Stomach smooth muscle (tissue), 2 donors: ENCODE results near the gene ANKRD7.

Experiments used
- H3K27ac ChIP-seq: one replicate; pipeline ENCODE4 v1.7.0; 2013; ENCODE audit warnings: mild to moderate bottlenecking, low read length, inconsistent platforms
- H3K27me3 ChIP-seq, 2 donors: one replicate each; pipeline ENCODE4 v1.7.0; 2013; ENCODE audit warnings: low read length in 2 of 2; ENCODE audit not compliant: insufficient read depth in 2 of 2, control insufficient read depth in 1 of 2
- H3K36me3 ChIP-seq, 2 donors: one replicate each; pipeline ENCODE4 v1.7.0; 2013; ENCODE audit warnings: low read length in 2 of 2; ENCODE audit not compliant: control insufficient read depth in 2 of 2, insufficient read depth in 2 of 2
- H3K4me1 ChIP-seq: one replicate; pipeline ENCODE4 v1.7.0; 2013; ENCODE audit warnings: low read length; ENCODE audit not compliant: control insufficient read depth, insufficient read depth
- H3K4me3 ChIP-seq, 2 donors: one replicate each; pipeline ENCODE4 v1.7.0; 2013; ENCODE audit warnings: low read length in 2 of 2
- H3K9ac ChIP-seq, 2 donors: one replicate each; pipeline ENCODE4 v1.7.0; 2013; ENCODE audit warnings: low read length in 2 of 2, mild to moderate bottlenecking in 1 of 2
- H3K9me3 ChIP-seq, 2 donors: one replicate each; pipeline ENCODE4 v1.7.0; 2013; ENCODE audit warnings: low read length in 2 of 2; ENCODE audit not compliant: control insufficient read depth in 2 of 2
- donor health status: healthy.
- donor health status: Pancreatic carcinoma.

The ANKRD7 gene, protein sequence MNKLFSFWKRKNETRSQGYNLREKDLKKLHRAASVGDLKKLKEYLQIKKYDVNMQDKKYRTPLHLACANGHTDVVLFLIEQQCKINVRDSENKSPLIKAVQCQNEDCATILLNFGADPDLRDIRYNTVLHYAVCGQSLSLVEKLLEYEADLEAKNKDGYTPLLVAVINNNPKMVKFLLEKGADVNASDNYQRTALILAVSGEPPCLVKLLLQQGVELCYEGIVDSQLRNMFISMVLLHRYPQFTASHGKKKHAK

DNA sequence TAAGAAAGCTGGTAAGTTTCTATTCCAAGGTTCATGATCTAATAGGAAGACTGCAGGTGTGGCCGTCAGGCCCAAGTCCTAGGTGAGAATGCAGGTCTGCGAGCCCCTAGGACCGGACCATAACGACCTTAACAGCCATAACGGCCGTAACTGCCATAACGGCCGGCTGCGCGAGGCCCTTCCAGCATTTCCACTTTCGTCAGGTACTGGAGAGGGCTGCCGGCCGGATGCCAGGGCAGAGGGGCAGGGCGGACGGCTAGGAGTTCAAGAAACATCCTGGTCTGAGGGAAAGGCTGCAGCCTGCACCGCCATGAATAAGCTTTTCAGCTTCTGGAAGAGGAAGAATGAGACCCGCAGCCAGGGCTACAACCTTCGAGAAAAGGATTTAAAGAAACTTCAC lies at the start of gene ANKRD7:
Gene ANKRD7 (plus strand): TSS at position 184 of the 400 bp plus-strand sequence. CDS start 127 bp downstream, at position 311.
- no peaks in the 10 kb centered on the region for H3K36me3 ChIP-seq
- no peak within 1 kb of the TSS for H3K9ac ChIP-seq
- H3K9me3 ChIP-seq, result no peaks in the 10 kb centered on the region
- H3K27ac ChIP-seq, result no peak within 1 kb of the TSS
- H3K4me3 ChIP-seq, result no peak within 1 kb of the TSS
- H3K27me3 ChIP-seq, result no peaks in the 10 kb centered on the region
- no peaks in the 10 kb centered on the region for H3K4me1 ChIP-seq

DNA sequence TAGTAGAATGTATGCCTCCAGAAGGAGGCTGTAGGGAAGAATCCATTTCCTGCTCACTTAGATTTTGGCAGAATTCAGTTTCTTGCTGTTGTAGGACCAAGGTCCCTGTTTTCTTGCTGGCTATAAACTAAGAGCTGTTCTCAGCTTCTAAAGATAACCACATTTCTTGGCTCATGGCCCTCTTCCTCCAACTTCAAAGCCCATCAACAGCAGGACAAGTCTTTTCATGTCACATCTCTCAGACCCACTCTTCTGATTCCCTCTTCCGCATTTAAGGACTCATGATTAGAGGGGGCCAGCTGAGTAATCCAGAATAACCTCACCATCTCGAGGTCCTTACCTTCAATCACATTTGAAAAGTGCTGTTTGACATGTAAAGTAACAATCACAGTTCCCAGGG lies 48.8 kb upstream of the ANKRD7 start:
- H3K4me1 ChIP-seq, result no peaks in the 10 kb centered on the region
- no peaks in the 10 kb centered on the region for H3K9me3 ChIP-seq
- H3K36me3 ChIP-seq, result no peaks in the 10 kb centered on the region
- no peak overlapping the region for H3K27ac ChIP-seq
- H3K9ac ChIP-seq, result no peak overlapping the region
- no peaks in the 10 kb centered on the region for H3K27me3 ChIP-seq
- H3K4me3 ChIP-seq, result no peak overlapping the region

- no peak overlapping the region for H3K27ac ChIP-seq
- peaks cover 5% of the 10 kb centered on the region for H3K4me1 ChIP-seq
- no peaks in the 10 kb centered on the region for H3K27me3 ChIP-seq
- no peaks in the 10 kb centered on the region for H3K9me3 ChIP-seq
- no peak overlapping the region for H3K9ac ChIP-seq
- no peaks in the 10 kb centered on the region for H3K36me3 ChIP-seq
- no peak overlapping the region for H3K4me3 ChIP-seq
Observed at GRCh38 chr7:118179191-118179590, 45.3 kb upstream of the ANKRD7 start.

DNA sequence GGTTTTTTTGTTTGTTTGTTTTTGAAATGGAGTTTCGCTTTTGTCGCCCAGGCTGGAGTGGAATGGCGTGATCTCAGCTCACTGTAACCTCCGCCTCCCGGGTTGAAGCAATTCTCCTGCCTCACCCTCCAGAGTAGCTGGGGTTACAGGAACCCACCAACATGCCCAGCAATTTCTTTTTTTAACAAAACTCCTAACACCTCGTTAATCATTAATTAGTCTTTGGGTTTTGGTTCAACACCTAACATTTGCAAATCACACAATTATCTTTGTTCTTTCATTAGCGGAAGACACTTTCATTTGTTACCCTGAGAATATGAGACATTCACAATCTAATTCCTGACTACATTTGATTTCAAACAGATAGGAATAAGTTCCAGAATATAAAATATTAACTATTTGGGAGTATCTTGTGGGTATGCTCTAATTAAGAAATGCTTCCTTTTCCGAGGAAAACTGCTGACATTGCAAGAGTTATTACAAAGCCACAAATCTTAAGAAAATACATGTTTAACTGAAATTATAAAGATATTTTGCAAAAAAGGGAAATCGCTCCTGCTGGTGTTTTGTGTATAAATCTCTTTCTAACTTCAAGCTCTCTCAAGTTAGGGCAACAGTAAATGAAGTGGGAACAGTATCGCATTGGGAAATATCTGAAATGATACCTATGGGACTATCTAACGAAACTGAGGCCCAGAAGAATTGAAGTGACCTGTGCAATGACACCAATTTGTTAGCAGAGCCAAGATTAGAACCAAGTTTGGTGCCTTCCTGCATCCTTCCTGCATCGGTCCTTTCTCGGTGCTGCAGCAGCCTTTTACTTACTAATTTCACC lies 41.7 kb upstream of the ANKRD7 start:
- Histone ChIP-seq H3K9ac (peak overlapping the region; percentile 92 to 99), H3K27me3 (no peaks in the 10 kb centered on the region), H3K36me3 (peaks cover 0 to 2% of the 10 kb centered on the region in 2 donors), H3K4me3 (peak overlapping the region; percentile 90 to 94), H3K9me3 (no peaks in the 10 kb centered on the region), H3K27ac (peak overlapping the region; percentile 94), H3K4me1 (peaks cover 10% of the 10 kb centered on the region)

DNA sequence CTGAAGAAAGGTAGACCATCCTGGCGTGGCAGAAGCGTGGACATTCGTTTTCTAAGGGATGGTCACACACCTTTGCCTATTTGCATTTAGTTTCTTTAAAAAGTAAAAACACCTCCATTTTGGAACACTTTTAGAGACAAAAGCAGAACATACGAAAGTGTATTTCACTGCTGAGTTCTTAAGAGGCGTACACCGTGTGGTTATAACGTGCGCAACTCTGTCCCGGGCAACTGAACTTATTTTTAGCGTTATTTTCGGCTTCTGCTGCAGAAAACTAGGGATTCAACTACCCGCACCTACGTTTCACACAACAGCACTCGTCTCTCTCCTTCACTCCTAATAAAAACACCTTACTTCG lies 41.1 kb upstream of the ANKRD7 start:
- H3K36me3 ChIP-seq, result peaks cover 1 to 2% of the 10 kb centered on the region in 2 donors

GRCh38 chr7:118183786-118184564 lies 40.5 kb upstream of the ANKRD7 start, which contains the start of gene LSM8:
Gene LSM8 (plus strand): TSS chr7:118184164. CDS start chr7:118184224, 60 bp downstream.
- Histone ChIP-seq H3K9ac (peak within 1 kb of the TSS; percentile 92 to 99), H3K27me3 (no peaks in the 10 kb centered on the region), H3K9me3 (no peaks in the 10 kb centered on the region), H3K4me3 (peak within 1 kb of the TSS; percentile 90 to 94), H3K4me1 (peaks cover 10% of the 10 kb centered on the region), H3K27ac (peak within 1 kb of the TSS; percentile 94), H3K36me3 (peaks cover 2% of the 10 kb centered on the region in 2 donors)

More for the DNA sequence above, 41.1 kb upstream of the ANKRD7 start:
- Histone ChIP-seq H3K4me3 (peak overlapping the region; percentile 90 to 94), H3K9me3 (no peaks in the 10 kb centered on the region), H3K4me1 (peaks cover 10% of the 10 kb centered on the region), H3K27me3 (no peaks in the 10 kb centered on the region), H3K27ac (peak overlapping the region; percentile 94), H3K9ac (peak overlapping the region; percentile 92 to 99)

- Histone ChIP-seq H3K4me3 (peak overlapping the region; percentile 90 to 94), H3K36me3 (peaks cover 2% of the 10 kb centered on the region in 2 donors), H3K4me1 (peaks cover 10% of the 10 kb centered on the region), H3K27ac (peak overlapping the region; percentile 94), H3K9me3 (no peaks in the 10 kb centered on the region), H3K27me3 (no peaks in the 10 kb centered on the region), H3K9ac (peak overlapping the region; percentile 92 to 99)
Observed at GRCh38 chr7:118184565-118184940, 40.0 kb upstream of the ANKRD7 start.

DNA sequence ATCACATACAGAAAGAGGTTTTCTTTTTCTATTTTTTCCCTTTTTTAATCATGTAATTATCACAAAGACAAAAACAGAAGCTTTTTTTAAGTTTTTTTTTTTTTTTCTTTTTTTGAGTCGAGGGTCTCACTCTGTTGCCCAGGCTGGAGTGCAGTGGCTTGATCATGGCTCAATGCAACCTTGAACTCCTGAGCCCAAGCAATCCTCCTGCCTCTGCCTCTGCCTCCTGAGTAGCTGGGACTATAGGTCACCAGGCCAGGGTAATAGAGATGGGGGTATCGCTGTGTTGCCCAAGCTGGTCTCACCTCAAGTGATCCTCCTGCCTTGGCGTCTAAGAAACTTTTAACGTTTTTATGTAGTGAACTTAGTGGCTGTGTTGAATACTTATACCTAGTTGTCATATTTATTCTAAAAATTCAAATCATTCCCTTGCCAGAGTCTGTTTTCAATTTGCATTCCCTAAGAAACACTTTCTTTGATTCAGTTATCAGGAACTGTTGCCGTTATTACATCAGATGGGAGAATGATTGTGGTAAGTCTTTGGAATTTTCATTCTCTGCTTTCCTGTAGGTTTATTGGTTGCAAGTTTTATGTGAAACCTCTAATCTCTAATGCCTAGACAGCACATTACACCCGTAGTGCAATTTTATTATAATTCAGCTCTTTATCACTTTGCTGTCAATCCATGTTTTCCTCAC lies 39.2 kb upstream of the ANKRD7 start:
- H3K9ac ChIP-seq, result peak overlapping the region; percentile 92 to 99
- H3K4me1 ChIP-seq, result peaks cover 10% of the 10 kb centered on the region
- no peaks in the 10 kb centered on the region for H3K27me3 ChIP-seq
- no peaks in the 10 kb centered on the region for H3K9me3 ChIP-seq
- H3K36me3 ChIP-seq, result peaks cover 2% of the 10 kb centered on the region in 2 donors
- H3K27ac ChIP-seq, result no peak overlapping the region
- peak overlapping the region; percentile 90 to 94 for H3K4me3 ChIP-seq

GRCh38 chr7:118186501-118186900 lies 38.0 kb upstream of the ANKRD7 start:
- H3K9me3 ChIP-seq, result no peaks in the 10 kb centered on the region
- H3K27ac ChIP-seq, result no peak overlapping the region
- no peak overlapping the region for H3K9ac ChIP-seq
- peaks cover 10% of the 10 kb centered on the region for H3K4me1 ChIP-seq
- H3K36me3 ChIP-seq, result peaks cover 2% of the 10 kb centered on the region in 2 donors
- H3K27me3 ChIP-seq, result no peaks in the 10 kb centered on the region
- no peak overlapping the region for H3K4me3 ChIP-seq

- Histone ChIP-seq H3K4me1 (no peaks in the 10 kb centered on the region), H3K9ac (no peak overlapping the region), H3K4me3 (no peak overlapping the region), H3K27me3 (no peaks in the 10 kb centered on the region), H3K27ac (no peak overlapping the region), H3K36me3 (peaks cover 0 to 3% of the 10 kb centered on the region in 2 donors), H3K9me3 (no peaks in the 10 kb centered on the region)
Observed at GRCh38 chr7:118194571-118194970, 29.9 kb upstream of the ANKRD7 start.
